Measurements from ENCODE around the gene STXBP1.

STXBP1 gene

GRCh38 chr9:127644943-127645342, 32.9 kb downstream of the STXBP1 start:
- H3K4me3 ChIP-seq (ENCODE audit: low read depth, low read length): no peak overlapping the region
- no peak for TF ChIP-seq CTCF (conservative IDR thresholded peaks at IDR 0.05; ENCODE audit: low read depth, low read length)
- DNase-seq (ENCODE audit: low read depth): peak; percentile 48

- no peak for TF ChIP-seq CTCF (conservative IDR thresholded peaks at IDR 0.05; ENCODE audit: low read depth, low read length)
- DNase-seq (ENCODE audit: low read depth): no peak
- H3K4me3 ChIP-seq (ENCODE audit: low read depth, low read length): no peak overlapping the region
These were observed 35.4 kb downstream of the STXBP1 start for GRCh38 chr9:127647451-127647850.

- no peak for DNase-seq (ENCODE audit: low read depth)
- no peak for TF ChIP-seq CTCF (conservative IDR thresholded peaks at IDR 0.05; ENCODE audit: low read depth, low read length)
- H3K4me3 ChIP-seq (ENCODE audit: low read depth, low read length): no peak overlapping the region
These were observed 38.4 kb downstream of the STXBP1 start for GRCh38 chr9:127650518-127650917.

GRCh38 chr9:127651697-127652610, 39.9 kb downstream of the STXBP1 start:
- no peak for TF ChIP-seq CTCF (conservative IDR thresholded peaks at IDR 0.05; ENCODE audit: low read depth, low read length)
- no peak overlapping the region for H3K4me3 ChIP-seq (ENCODE audit: low read depth, low read length)
- no peak for DNase-seq (ENCODE audit: low read depth)

GRCh38 chr9:127652733-127653132, 40.7 kb downstream of the STXBP1 start:
- no peak overlapping the region for H3K4me3 ChIP-seq (ENCODE audit: low read depth, low read length)
- TF ChIP-seq CTCF (conservative IDR thresholded peaks at IDR 0.05; ENCODE audit: low read depth, low read length): no peak
- DNase-seq (ENCODE audit: low read depth): no peak

- peak; percentile 37 for DNase-seq (ENCODE audit: low read depth)
- no peak for TF ChIP-seq CTCF (conservative IDR thresholded peaks at IDR 0.05; ENCODE audit: low read depth, low read length)
- no peak overlapping the region for H3K4me3 ChIP-seq (ENCODE audit: low read depth, low read length)
These were observed 42.5 kb downstream of the STXBP1 start for GRCh38 chr9:127654619-127655018.

- TF ChIP-seq CTCF (conservative IDR thresholded peaks at IDR 0.05; ENCODE audit: low read depth, low read length): no peak
- H3K4me3 ChIP-seq (ENCODE audit: low read depth, low read length): no peak overlapping the region
- DNase-seq (ENCODE audit: low read depth): no peak
These were observed 46.4 kb downstream of the STXBP1 start for GRCh38 chr9:127658428-127658827.
